MG63 (cell line): ENCODE measurements around the gene ASPG. TPM values are rescaled to one million over a fixed set of nuclear protein-coding genes. Genes with fewer than 3 reads are reported as not detected.

Experiments used
- total RNA-seq: library from RNA; depleted of rRNA; stranded (reverse); fragments of >200 nt; shearing (Covaris generic); gene quantifications from 2 replicates; pipeline ENCODE4 v1.2.3, GENCODE V29; 2014; ENCODE audit warnings: low replicate concordance; rRNA removed

The ASPG gene
- total RNA-seq, 1 experiment from 2014 or later = not detected

Other genes with a start within 250 kb of the ASPG start
- gene PPP1R13B, start 238.1 kb upstream of the ASPG start, total RNA-seq = 2.4 and 5.6 TPM in 2 replicates
- gene TDRD9, start 157.2 kb upstream of the ASPG start, total RNA-seq = not detected in 2 replicates
- not detected in 2 replicates for gene RD3L, start 143.2 kb upstream of the ASPG start, total RNA-seq
- gene KIF26A, start 52.9 kb downstream of the ASPG start, total RNA-seq = 0.92 and 1.1 TPM in 2 replicates